GM18867 (cell line): ENCODE results near the gene SRGAP3.

Source experiments
- ATAC-seq: cut with Tn5 transposase; IDR thresholded peaks from one replicate; pipeline ENCODE4 v1.9.1; 2021; ENCODE audit warnings: mild to moderate bottlenecking, moderate library complexity; ENCODE audit not compliant: unreplicated experiment

The SRGAP3 gene

DNA sequence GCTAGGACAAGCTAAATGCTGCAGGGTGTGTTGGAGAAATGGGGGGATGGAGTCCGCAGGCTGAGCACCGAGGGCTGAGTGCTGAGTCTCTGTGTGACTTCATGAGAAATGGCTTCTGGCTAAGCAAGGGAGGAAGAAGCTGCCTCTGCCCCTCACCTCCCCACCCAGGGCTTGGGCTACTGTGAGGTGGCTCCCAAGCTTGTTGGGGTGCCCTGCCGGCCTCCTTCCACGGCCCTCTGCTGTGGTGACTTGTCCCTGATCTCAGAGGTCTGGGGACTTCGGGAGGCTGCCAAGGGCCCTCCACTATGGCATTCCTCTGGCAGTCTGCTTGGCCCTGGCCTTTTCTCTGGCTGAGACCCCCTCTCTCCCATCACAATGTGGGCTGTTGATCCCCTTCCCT lies 256.1 kb downstream of the SRGAP3 start:
- ATAC-seq: no peak

- no peak for ATAC-seq
Measured at GRCh38 chr3:8992854-8993253, 256.6 kb downstream of the SRGAP3 start.

- ATAC-seq: no peak
Measured at GRCh38 chr3:8992199-8992598, 257.2 kb downstream of the SRGAP3 start.

- no peak for ATAC-seq
Measured at GRCh38 chr3:8990266-8991215, 258.9 kb downstream of the SRGAP3 start.

DNA sequence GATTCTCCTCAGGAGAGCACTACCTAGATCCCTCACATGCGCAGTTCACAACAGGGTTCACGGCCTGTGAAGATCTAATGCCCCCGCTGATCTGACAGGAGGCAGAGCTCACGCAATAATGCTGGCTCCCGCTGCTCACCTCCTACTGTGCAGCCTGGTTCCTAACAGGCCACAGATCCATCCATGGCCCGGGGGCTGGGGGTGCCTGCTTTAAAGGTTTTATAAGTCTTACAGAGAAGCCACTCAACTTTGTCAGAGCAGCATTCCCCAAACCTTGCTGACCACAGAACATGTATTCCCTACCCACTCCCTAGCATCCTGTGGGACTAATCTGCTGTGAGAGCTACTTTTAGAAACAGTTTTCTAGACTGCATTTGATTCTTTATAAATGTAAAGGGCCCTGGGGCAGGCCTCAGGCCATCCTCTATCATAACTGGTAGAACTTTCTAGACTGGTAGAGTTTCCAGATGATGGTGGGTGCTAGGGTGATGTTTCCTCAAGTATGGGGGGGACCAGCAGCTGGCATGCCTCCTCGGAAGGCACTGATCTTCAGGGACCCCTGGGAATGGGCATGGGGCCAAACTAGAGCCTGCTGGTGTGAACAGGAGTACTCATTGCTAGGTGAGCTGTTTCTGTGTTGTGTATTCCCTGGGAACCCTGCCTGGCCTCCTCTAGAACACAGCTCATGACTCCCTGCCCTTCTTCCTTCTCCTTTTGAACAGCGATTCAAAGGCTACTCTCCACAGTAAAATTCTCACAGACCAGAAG lies 260.5 kb downstream of the SRGAP3 start:
- ATAC-seq: no peak

GRCh38 chr3:8988384-8988655 lies 261.1 kb downstream of the SRGAP3 start:
- ATAC-seq: no peak

DNA sequence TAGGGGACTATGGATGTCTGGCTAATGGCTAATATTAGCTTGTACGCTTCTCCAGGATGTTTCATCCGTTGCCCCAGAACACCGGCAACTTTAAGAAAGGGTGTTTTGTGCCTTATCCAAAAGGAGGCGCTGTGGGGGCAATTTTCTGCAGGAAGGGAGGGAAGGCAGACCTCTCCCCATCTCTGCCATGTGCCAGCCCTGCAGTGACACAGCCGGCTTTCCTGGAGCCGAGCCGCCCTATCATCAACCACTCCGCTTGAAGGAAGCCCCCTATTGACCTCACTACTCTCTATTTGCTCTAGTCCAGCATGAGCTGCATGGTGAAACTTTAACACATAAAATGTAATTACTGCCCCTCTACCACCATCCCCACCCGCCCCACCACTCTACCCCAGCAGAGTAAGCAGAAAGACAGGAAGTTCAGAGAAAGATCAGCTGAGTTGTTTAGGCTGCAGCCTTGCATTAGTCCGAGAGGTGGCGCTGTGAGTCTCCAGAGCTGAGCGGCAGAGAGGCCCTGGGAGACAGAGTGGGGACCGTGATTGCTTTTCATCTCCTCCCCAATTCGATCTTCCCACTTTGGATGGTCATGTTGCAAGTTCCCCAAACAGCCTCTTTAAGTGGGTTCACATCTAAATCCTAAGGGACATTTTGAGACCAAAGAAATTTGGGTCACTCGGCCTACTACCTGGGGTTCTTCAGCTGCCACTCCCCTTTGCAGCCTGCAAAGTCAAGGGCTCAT lies 261.6 kb downstream of the SRGAP3 start:
- peak; percentile 80 for ATAC-seq

DNA sequence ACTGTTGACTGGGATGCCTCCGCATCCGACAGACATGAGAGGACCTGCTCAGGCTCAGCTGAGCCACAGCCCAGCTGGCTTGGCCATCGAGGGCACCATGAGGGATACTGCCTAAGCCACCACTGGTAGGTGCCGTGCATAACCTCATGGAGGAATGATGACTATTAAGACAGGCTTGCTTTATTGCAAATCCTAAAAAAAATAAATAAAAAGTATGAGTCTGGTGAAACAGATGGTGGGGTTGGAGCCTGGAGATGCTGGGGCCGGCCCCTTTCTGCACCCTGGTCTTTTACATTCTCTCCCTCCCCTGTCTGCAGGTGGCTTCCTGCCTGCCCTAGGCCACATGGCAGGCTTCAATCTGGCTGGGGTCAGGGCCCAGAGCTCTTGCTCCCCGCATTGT lies 262.2 kb downstream of the SRGAP3 start:
- ATAC-seq: no peak

DNA sequence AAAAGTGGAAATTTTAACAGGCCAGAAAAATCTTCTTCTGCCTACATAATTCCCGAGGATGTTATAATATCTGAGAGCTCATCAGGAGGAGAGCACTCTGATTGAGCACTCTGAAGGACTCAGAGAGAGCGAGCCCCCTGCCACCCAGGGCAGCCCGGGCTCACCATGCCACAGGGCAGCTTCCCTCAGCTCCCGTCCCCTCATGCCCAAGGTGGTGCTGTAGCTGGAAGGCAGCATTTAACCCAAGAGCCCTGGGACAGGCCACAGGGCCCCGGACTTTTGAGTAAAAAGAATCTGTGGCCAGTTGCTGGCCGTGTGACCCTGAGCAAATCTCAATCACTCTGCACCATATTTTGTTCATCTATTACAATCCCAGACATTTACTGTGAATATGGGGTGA lies 262.7 kb downstream of the SRGAP3 start:
- ATAC-seq: no peak

DNA sequence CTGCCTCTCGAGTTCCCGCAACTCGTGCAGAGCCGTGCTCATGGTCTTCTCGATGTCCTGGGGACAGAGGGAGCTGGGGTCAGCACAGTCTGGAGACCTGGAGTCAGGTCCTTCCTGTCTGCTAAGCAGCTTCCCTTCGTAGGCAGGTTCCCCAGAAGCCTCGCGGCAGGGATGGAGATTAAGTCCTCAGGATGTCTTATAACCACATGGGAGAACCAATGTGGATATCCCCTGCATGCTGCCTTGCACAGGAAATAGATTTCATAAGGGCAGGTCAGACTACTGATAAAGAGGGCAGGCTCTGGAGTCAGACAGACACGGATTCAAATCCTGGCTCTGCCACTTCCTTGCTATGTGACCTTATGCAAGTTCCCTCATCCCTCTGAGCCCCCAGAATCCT lies 263.6 kb downstream of the SRGAP3 start:
- ATAC-seq: no peak

DNA sequence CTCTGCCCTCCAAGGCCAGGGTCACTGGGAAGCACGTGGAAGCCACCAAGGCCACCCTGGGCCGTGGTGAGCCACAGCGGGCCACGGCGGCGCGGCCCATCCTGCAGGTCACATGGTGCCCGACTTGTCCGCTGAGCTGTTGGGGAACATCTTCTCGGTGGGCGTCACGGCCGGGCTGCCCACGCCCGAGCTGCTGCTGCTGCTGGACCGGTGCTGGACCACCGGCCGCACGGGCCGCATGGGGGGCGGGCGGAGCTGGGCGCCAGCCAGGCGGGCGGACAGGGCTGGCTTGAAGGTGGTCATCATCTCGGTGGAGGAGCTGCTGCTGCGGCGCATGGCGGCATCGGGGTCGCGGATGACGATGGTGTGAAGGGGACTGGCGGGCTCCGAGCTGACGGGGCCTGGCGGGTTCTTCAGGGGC lies 264.0 kb downstream of the SRGAP3 start:
- ATAC-seq: no peak

DNA sequence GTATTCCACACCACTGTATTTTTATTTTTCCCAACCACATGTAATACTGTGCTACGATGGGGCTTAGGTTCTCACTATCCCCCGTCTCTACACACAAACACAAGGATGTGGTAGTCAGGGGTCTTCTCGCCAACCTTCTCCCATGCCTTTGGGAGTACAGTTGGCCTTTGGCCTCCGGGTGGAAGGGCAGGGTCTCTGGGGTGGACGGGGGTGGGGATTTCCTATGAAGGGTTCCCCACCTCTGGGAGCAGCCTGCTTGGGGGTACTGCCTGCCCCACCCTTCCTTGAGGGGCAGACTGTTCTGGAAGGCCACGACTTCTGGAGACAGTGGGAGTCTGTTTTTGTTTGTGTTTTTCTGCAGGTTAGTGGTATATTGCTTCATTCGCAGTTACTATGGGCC lies 264.9 kb downstream of the SRGAP3 start:
- ATAC-seq: no peak

DNA sequence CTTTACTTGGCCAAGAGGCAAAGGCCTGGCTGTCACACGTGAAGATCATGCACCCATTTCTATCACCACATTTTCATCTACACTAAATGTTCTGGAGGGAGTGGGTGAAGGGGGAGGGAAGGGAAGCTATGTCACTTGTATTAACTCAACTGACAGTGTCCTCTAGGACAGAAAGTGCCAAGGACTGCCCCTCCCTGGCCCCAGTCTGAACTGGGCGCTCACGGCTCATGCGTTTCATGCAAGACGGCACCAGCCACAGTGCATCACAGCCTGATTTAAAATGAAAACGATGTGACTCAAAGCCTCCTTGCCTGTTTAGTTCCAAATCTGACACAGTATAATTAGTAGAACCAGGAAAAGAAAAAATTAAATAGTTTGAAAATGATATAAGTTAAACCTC lies 265.4 kb downstream of the SRGAP3 start:
- ATAC-seq: no peak

DNA sequence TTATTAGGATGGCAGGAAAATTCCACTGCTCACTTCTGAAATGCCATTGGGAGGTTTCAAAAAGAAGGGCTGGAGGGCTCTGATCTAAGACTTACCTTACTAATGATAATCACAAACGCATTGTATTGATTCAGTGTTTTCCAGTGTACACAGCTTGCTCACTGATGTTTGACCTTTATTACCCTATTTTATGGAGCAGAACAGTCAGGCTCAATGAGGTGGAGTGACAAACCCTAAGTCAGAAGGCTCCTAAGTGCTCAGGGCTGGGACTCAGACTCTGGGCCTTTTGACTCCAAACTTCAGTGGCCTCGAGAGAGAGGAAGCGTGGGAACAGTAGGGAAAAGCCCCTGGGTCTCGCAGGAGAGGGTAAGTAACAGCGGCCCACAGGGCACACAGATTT lies 265.9 kb downstream of the SRGAP3 start:
- no peak for ATAC-seq

GRCh38 chr3:8983026-8983425 lies 266.4 kb downstream of the SRGAP3 start:
- ATAC-seq: no peak

DNA sequence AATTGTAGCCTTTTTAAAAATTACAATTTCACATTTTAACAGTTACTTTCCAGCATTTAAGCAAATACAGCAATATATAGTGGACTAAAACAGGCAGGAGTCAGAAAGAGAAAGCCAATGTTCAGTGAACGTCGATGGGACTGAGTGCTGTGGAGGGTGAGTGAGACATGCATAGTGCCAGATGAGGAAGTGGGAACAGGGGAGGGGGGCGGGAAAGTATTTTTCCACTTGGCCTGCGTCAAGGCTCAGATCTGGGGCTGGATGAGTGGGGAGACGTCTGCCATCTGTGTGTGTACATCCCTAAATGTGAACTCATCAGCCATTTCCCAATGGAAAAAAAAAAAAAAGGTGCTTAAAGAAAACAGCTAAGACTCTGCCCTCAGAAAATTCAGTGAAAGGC lies 266.9 kb downstream of the SRGAP3 start:
- ATAC-seq: no peak

- no peak for ATAC-seq
Measured at GRCh38 chr3:8981700-8982099, 267.7 kb downstream of the SRGAP3 start.

DNA sequence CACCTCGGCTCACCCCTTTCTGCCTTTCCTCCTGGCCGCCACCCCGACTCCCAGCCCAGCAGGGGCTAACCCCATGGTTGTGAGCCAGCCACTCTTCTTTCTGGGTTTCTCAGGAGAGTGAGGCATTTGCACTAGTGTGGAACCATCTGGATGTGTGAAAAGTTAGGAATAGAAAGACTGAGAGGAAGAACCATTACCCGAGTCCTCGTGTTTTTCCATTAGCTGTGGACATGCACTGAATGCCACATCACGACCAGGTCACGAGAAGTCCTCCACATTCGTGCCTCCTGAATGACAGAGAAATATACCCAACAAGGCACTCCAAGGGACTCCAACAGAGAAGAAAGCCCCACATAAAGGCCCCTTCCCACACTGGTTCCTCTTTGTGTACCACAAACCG lies 268.1 kb downstream of the SRGAP3 start:
- ATAC-seq: no peak

- ATAC-seq: no peak
Measured at GRCh38 chr3:8980756-8981257, 268.6 kb downstream of the SRGAP3 start.

- ATAC-seq: no peak
Measured at GRCh38 chr3:8979262-8979661, 270.2 kb downstream of the SRGAP3 start.

GRCh38 chr3:8978551-8978950 lies 270.9 kb downstream of the SRGAP3 start:
- no peak for ATAC-seq
